ENCODE results near the gene FAM204A. TPM values are rescaled to one million over a fixed set of nuclear protein-coding genes. Genes with fewer than 3 reads are reported as not detected.

FAM204A gene
- total RNA-seq, result 54.2 and 84.1 TPM in 2 replicates

GRCh38 chr10:118341791-118342637 is at the start of gene FAM204A:
FAM204A (minus strand) TSS chr10:118342324; CDS start chr10:118336415, 5,909 bp downstream.

All from uterine smooth muscle cell (primary cell).